ENCODE data around the gene EBI3. TPM values are rescaled to one million over a fixed set of nuclear protein-coding genes. Genes with fewer than 3 reads are reported as not detected.

EBI3 gene
- total RNA-seq: not detected
- 0.25 TPM for polyA plus RNA-seq (2013, experiment 1 of 2)
- polyA plus RNA-seq (2013, experiment 2 of 2): 0.54 TPM
- long read RNA-seq, experiment 1: 0 reads
- long read RNA-seq, experiment 2, partial matches to known transcripts: 0 of 1 reads
- long read RNA-seq, experiment 2, other reads (novel, unspliced or antisense): 0 of 1 reads
- long read RNA-seq, experiment 3: 0 reads
- long read RNA-seq, experiment 4: 0 reads

DNA sequence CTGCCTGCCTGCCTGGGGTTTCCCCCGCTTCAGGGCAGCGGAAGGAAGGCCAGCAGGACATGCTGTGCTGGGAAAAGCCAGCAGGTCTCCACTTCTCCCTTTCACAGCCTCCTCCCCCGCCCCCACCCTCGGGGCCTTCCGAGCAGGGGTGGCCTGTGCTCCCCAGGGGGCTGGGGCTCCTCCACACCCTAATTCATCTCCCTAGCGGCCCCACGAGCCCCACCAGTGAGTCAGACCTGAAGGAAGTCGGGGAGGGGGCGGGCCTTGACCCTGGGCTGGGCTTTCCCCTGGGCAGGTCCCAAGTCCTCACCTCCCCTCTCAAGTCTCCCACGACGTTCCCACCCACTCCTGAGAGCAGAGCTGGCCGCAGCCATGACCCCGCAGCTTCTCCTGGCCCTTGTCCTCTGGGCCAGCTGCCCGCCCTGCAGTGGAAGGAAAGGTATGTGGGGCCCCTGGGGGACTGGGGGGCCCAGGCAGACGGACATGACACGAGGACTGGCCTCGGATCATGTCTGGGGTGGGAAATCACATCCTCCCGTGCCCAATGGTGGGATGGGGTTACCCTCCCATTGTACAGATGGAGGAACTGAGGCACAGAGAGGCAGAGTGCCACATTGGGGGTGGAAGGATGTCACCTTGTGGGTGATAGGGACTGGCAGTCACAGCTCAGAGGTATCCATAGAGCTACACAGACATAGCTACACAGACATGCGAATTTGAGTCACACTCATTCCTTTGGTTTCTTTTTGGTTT lies at the start of gene EBI3:
Gene EBI3 (plus strand): TSS at position 345 of the 753 bp plus-strand sequence. CDS start 28 bp downstream, at position 373.
- Histone ChIP-seq H3K4me3 (ENCODE audit: low read length) (no peak within 1 kb of the TSS), H3K27ac (ENCODE audit: low read depth, low read length) (no peak within 1 kb of the TSS), H3K9ac (ENCODE audit: extremely low read depth, low read length, poor library complexity, severe bottlenecking) (no peak within 1 kb of the TSS), H3K9me3 (ENCODE audit: control insufficient read depth, low read length) (no peaks in the 10 kb centered on the region), H3K4me1 (ENCODE audit: control insufficient read depth, insufficient read depth, low read length) (no peaks in the 10 kb centered on the region), H3K27me3 (ENCODE audit: control insufficient read depth, insufficient read depth, low read length, poor library complexity, severe bottlenecking) (no peaks in the 10 kb centered on the region), H3K36me3 (ENCODE audit: control insufficient read depth, insufficient read depth, low read length) (no peaks in the 10 kb centered on the region)
- H3K27me3 Mint-ChIP-seq (ENCODE audit: insufficient read depth): peaks cover 2% of the 10 kb centered on the region
- no peaks in the 10 kb centered on the region for H3K36me3 Mint-ChIP-seq (ENCODE audit: low read depth)
- H3K4me3 Mint-ChIP-seq: no peak within 1 kb of the TSS
- TF ChIP-seq, protein P1, sequence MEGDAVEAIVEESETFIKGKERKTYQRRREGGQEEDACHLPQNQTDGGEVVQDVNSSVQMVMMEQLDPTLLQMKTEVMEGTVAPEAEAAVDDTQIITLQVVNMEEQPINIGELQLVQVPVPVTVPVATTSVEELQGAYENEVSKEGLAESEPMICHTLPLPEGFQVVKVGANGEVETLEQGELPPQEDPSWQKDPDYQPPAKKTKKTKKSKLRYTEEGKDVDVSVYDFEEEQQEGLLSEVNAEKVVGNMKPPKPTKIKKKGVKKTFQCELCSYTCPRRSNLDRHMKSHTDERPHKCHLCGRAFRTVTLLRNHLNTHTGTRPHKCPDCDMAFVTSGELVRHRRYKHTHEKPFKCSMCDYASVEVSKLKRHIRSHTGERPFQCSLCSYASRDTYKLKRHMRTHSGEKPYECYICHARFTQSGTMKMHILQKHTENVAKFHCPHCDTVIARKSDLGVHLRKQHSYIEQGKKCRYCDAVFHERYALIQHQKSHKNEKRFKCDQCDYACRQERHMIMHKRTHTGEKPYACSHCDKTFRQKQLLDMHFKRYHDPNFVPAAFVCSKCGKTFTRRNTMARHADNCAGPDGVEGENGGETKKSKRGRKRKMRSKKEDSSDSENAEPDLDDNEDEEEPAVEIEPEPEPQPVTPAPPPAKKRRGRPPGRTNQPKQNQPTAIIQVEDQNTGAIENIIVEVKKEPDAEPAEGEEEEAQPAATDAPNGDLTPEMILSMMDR (conservative IDR thresholded peaks at IDR 0.05): no peak
- H3K4me1 Mint-ChIP-seq: no peaks in the 10 kb centered on the region
- DNase-seq: peak; percentile 76
- no peak within 1 kb of the TSS for H3K27ac Mint-ChIP-seq
- WGBS, 2 experiments (ENCODE audit: insufficient coverage in 1 of 2, insufficient read length in 1 of 2): 54 to 56% methylated on average over 9 to 19 of the region's 19 CpGs
- H3K9me3 Mint-ChIP-seq: no peaks in the 10 kb centered on the region

DNA sequence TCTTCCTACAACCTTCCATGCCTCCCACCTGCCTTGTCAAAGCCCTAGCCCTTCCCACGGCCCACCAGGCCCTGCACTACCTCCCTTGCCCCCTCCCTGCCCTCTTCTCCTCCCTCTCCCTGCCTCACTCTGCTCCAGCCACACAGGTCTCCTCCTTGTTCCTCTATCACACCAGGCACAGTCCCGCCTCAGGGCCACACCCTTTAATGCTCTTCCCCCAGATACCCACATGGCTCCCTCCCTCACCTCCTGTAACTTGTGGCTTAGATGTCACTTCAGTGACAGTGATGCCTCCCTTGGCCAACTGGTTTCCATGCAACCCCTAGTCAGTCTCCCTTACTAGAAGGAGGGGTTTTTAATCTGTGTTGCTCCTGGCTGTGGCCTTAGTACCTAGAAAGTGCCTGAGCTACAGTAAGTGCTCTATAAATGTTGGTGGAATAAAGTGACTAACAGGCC lies 48.2 kb upstream of the EBI3 start:
- Mint-ChIP-seq H3K27me3 (ENCODE audit: insufficient read depth) (peaks cover 7% of the 10 kb centered on the region), H3K4me3 (peak overlapping the region; percentile 96), H3K4me1 (peaks cover 1% of the 10 kb centered on the region), H3K9me3 (no peaks in the 10 kb centered on the region), H3K27ac (peak overlapping the region; percentile 55), H3K36me3 (ENCODE audit: low read depth) (peaks cover 17% of the 10 kb centered on the region)
- no peak overlapping the region for H3K9ac ChIP-seq (ENCODE audit: extremely low read depth, low read length, poor library complexity, severe bottlenecking)
- H3K4me1 ChIP-seq (ENCODE audit: control insufficient read depth, insufficient read depth, low read length): no peaks in the 10 kb centered on the region
- peak; percentile 38 for DNase-seq
- TF ChIP-seq, protein P1 (conservative IDR thresholded peaks at IDR 0.05): no peak
- no peak overlapping the region for H3K4me3 ChIP-seq (ENCODE audit: low read length)
- H3K27ac ChIP-seq (ENCODE audit: low read depth, low read length): no peak overlapping the region
- H3K27me3 ChIP-seq (ENCODE audit: control insufficient read depth, insufficient read depth, low read length, poor library complexity, severe bottlenecking): no peaks in the 10 kb centered on the region
- 87 to 100% methylated on average over 2 of the region's 2 CpGs for WGBS, 2 experiments (ENCODE audit: insufficient coverage in 1 of 2, insufficient read length in 1 of 2)
- H3K36me3 ChIP-seq (ENCODE audit: control insufficient read depth, insufficient read depth, low read length): peaks cover 10% of the 10 kb centered on the region
- no peaks in the 10 kb centered on the region for H3K9me3 ChIP-seq (ENCODE audit: control insufficient read depth, low read length)

DNA sequence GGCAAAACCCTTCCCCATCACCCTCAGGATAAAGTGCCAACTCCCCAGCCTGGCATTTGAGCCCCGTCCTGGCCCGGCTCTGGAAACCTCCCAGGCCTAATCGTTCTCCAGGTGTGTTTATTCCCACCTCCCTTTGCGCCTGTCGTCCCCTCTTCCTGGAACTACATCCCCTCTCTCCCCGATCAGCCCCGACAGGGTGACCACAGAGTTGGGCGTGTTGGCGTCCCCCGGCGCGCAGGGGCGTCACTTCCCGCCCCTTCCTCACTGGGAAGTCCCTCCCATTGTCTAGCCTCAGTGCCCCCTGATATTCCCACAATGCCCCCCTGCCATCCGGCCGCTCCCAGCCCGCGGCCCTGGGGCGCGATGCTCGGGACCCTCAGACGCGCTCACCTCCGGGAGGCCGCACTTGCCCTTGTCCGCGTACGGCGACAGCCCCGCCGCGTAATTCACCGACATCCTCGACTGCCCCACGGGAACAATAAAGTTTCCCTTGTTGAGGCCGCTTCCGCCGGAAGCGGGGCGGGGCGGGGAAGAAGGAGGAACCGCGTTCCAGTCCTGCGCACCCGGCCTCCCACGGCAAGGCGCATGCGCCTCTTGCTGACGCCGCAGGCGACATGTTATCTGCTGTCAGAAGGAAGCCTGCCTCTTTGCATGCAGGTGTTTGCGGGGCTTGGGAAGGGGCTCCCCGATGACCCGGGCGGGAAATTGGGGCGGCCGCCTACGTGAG lies 47.1 kb upstream of the EBI3 start, which contains the start of the genes ANKRD24 and SIRT6:
Gene ANKRD24 (plus strand): TSS at position 606 of the 727 bp plus-strand sequence. CDS start 3,737 bp downstream, outside the sequence.
Gene SIRT6 (minus strand): TSS at position 480 of the 727 bp plus-strand sequence. CDS start 24 bp downstream, at position 456.
- H3K9me3 ChIP-seq (ENCODE audit: control insufficient read depth, low read length): no peaks in the 10 kb centered on the region
- no peaks in the 10 kb centered on the region for H3K4me1 ChIP-seq (ENCODE audit: control insufficient read depth, insufficient read depth, low read length)
- peak; percentile 97 for DNase-seq
- peaks cover 10% of the 10 kb centered on the region for H3K36me3 ChIP-seq (ENCODE audit: control insufficient read depth, insufficient read depth, low read length)
- H3K9ac ChIP-seq (ENCODE audit: extremely low read depth, low read length, poor library complexity, severe bottlenecking): peak within 1 kb of the TSS; percentile 74
- Mint-ChIP-seq H3K27ac (peak within 1 kb of the TSS; percentile 95), H3K4me1 (peaks cover 1% of the 10 kb centered on the region), H3K27me3 (ENCODE audit: insufficient read depth) (peaks cover 11% of the 10 kb centered on the region), H3K4me3 (peak within 1 kb of the TSS; percentile 96), H3K9me3 (no peaks in the 10 kb centered on the region), H3K36me3 (ENCODE audit: low read depth) (peaks cover 16% of the 10 kb centered on the region)
- peak within 1 kb of the TSS; percentile 89 for H3K4me3 ChIP-seq (ENCODE audit: low read length)
- WGBS, 2 experiments (ENCODE audit: insufficient coverage in 1 of 2, insufficient read length in 1 of 2): 0 to 1% methylated on average over 41 to 58 of the region's 58 CpGs
- TF ChIP-seq, protein P1 (conservative IDR thresholded peaks at IDR 0.05): no peak
- H3K27ac ChIP-seq (ENCODE audit: low read depth, low read length): no peak within 1 kb of the TSS
- no peaks in the 10 kb centered on the region for H3K27me3 ChIP-seq (ENCODE audit: control insufficient read depth, insufficient read depth, low read length, poor library complexity, severe bottlenecking)
